ENCODE results near the gene ETDC. TPM values are rescaled to one million over a fixed set of nuclear protein-coding genes. Genes with fewer than 3 reads are reported as not detected.
A peak's percentile ranks its signal among the peaks of the same experiment; 100 is the strongest.

Gene ETDC
- total and polyA plus RNA-seq, 8 donors, result not detected

DNA sequence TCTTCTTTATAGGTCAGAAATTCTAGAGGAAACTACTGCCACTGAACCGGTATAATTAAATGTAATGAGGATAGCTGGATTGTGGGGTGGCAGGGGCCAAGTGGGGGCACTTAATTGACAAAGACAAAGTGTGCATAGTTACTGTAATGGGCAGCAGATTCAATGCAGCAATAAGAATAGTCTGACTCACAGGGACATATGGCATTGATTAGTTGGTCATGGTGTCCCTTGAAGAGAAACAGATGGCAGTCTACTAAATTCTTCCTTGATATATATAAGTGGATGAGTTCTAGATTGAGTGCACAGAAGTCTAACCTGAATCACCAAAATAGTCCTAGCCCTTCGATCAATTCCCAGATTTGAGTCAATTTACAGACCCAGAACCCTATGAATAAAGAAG is 31.6 kb downstream of the ETDC start:
- H3K27ac ChIP-seq, result no peak overlapping the region
- no peak for TF ChIP-seq POLR2AphosphoS5 (IDR thresholded peaks at IDR 0.05)
- TF ChIP-seq, protein P1, sequence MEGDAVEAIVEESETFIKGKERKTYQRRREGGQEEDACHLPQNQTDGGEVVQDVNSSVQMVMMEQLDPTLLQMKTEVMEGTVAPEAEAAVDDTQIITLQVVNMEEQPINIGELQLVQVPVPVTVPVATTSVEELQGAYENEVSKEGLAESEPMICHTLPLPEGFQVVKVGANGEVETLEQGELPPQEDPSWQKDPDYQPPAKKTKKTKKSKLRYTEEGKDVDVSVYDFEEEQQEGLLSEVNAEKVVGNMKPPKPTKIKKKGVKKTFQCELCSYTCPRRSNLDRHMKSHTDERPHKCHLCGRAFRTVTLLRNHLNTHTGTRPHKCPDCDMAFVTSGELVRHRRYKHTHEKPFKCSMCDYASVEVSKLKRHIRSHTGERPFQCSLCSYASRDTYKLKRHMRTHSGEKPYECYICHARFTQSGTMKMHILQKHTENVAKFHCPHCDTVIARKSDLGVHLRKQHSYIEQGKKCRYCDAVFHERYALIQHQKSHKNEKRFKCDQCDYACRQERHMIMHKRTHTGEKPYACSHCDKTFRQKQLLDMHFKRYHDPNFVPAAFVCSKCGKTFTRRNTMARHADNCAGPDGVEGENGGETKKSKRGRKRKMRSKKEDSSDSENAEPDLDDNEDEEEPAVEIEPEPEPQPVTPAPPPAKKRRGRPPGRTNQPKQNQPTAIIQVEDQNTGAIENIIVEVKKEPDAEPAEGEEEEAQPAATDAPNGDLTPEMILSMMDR (IDR thresholded peaks at IDR 0.05), result no peak
- TF ChIP-seq EP300 (IDR thresholded peaks at IDR 0.05), result no peak
- TF ChIP-seq POLR2A (IDR thresholded peaks at IDR 0.05), result no peak
- H3K36me3 ChIP-seq, result no peaks in the 10 kb centered on the region
- peak overlapping the region in 3 of 4 donors; percentile 62 to 79 (median 65) for H3K4me3 ChIP-seq
- 80 to 95% (median 84%) methylated on average over 2 of the region's 2 CpGs for WGBS, 5 donors
- peaks cover 0 to 14% (median 0%) of the 10 kb centered on the region in 4 donors for H3K9me3 ChIP-seq
- intact Hi-C loops (cut with DNase I; ENCODE audit: low total_unique reads), result no loop called here
- peaks cover 17 to 61% (median 41%) of the 10 kb centered on the region in 4 donors for H3K4me1 ChIP-seq
- H3K27me3 ChIP-seq, result no peaks in the 10 kb centered on the region
- DNase-seq, result no peak

DNA sequence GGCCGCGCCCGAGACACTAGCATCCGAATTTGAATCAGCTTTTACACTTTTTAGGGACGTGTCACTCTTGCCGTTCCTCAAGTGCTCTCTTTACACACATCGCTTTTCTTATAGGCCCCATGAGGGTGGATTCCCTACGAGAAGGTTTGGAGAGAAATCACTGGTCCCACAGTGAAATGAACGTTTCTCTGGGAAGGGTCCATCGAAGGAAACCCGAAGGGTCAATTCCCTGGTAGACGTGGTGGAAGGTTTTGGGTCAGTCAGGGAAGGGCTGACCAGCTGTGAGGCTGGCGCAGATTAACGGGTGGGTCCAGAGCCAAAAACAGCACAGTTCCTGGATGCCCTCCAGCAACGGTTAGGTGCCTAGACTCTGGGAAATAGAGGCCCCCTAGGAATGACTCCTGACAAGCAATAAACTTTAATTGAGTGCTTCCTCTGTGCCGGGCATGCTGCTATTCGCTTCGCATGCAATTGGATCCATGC is 35.9 kb downstream of the ETDC start:
- Histone ChIP-seq H3K27me3 (no peaks in the 10 kb centered on the region), H3K27ac (peak overlapping the region; percentile 68 to 96 (median 94)), H3K9me3 (peaks cover 0 to 14% (median 0%) of the 10 kb centered on the region in 4 donors), H3K4me1 (peaks cover 9 to 33% (median 22%) of the 10 kb centered on the region in 4 donors), H3K36me3 (peaks cover 0 to 18% (median 10%) of the 10 kb centered on the region in 4 donors), H3K4me3 (peak overlapping the region; percentile 61 to 79 (median 64))
- TF ChIP-seq POLR2AphosphoS5 (IDR thresholded peaks at IDR 0.05) (no peak), POLR2A (IDR thresholded peaks at IDR 0.05) (no peak), EP300 (IDR thresholded peaks at IDR 0.05) (no peak)
- TF ChIP-seq, protein P1 (IDR thresholded peaks at IDR 0.05), result no peak
- 8 to 46% (median 17%) methylated on average over 13 to 18 of the region's 18 CpGs for WGBS, 5 donors
- peak; percentile 50 to 51 for DNase-seq
- intact Hi-C loops (cut with DNase I; ENCODE audit: low total_unique reads), result no loop called here

DNA sequence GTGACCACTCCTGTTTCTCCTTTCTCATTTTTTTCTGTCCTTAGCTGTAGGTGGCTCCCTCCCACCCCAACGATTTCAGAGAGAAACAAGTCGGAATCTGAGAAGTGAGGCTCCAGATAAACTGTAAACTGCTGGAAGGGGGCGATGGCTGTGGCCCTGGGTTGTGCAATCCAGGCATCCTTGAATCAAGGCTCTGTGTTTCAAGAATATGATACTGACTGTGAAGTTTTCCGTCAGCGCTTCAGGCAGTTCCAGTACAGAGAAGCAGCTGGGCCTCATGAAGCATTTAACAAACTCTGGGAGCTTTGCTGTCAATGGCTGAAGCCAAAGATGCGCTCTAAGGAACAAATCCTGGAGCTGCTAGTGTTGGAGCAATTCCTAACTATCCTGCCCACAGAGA is 37.7 kb downstream of the ETDC start:
- Histone ChIP-seq H3K27ac (no peak overlapping the region), H3K36me3 (peaks cover 0 to 26% (median 21%) of the 10 kb centered on the region in 4 donors), H3K4me1 (peaks cover under 1 to 15% (median 10%) of the 10 kb centered on the region in 4 donors), H3K9me3 (peaks cover 0 to 14% (median 0%) of the 10 kb centered on the region in 4 donors), H3K27me3 (peaks cover 0 to 4% (median 0%) of the 10 kb centered on the region in 3 donors), H3K4me3 (no peak overlapping the region)
- no peak for DNase-seq
- TF ChIP-seq POLR2AphosphoS5 (IDR thresholded peaks at IDR 0.05), result no peak
- no peak for TF ChIP-seq POLR2A (IDR thresholded peaks at IDR 0.05)
- TF ChIP-seq, protein P1 (IDR thresholded peaks at IDR 0.05), result no peak
- no peak for TF ChIP-seq EP300 (IDR thresholded peaks at IDR 0.05)
- 64 to 86% (median 75%) methylated on average over 5 to 6 of the region's 6 CpGs for WGBS, 5 donors
- intact Hi-C loops (cut with DNase I; ENCODE audit: low total_unique reads), result no loop called here

DNA sequence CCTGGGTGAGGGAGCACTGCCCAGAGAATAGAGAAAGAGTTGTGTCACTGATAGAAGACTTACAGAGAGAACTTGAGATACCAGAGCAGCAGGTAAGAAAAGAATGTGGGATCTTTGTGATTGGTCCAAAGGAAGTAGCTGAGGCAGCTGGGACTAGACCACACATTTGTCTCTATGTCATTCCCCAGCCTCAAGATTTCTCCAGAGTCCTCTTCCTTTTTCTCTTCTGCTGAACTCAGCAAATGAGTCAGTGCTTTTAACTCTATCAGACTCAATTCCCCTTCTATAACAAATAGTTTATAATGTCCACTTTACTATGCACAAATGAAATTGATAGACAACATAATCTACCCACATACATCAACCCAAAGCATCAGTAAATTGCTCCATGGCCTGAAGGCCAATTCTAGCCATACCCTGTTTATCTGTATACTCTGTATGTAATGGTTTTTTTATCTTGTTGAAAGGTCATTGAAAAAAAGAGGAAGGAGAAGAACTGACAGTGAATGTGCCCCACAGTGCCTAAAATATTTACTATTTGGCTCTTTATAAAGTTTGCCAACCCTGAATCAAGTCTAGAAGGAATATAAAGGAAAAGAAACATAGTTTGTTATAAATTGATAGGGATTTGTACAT is 38.2 kb downstream of the ETDC start:
- peaks cover 0 to 4% (median 0%) of the 10 kb centered on the region in 3 donors for H3K27me3 ChIP-seq
- peaks cover 0 to 14% (median 0%) of the 10 kb centered on the region in 4 donors for H3K9me3 ChIP-seq
- no peak for DNase-seq
- peaks cover 0 to 10% (median 5%) of the 10 kb centered on the region in 4 donors for H3K4me1 ChIP-seq
- H3K27ac ChIP-seq, result no peak overlapping the region
- no peak overlapping the region for H3K4me3 ChIP-seq
- TF ChIP-seq, protein P1 (IDR thresholded peaks at IDR 0.05), result no peak
- TF ChIP-seq EP300 (IDR thresholded peaks at IDR 0.05), result no peak
- TF ChIP-seq POLR2A (IDR thresholded peaks at IDR 0.05), result no peak
- TF ChIP-seq POLR2AphosphoS5 (IDR thresholded peaks at IDR 0.05), result no peak
- peaks cover 0 to 26% (median 21%) of the 10 kb centered on the region in 4 donors for H3K36me3 ChIP-seq
- intact Hi-C loops (cut with DNase I; ENCODE audit: low total_unique reads), result no loop called here
